ENCODE data around the gene SZRD1. TPM values are rescaled to one million over a fixed set of nuclear protein-coding genes. Genes with fewer than 3 reads are reported as not detected.
A peak's percentile ranks its signal among the peaks of the same experiment; 100 is the strongest.

SZRD1 gene
- total and polyA plus RNA-seq, 2 donors (not counting 1 experiment from before 2014, with no cell fraction given) = 92.4 to 110 TPM

DNA sequence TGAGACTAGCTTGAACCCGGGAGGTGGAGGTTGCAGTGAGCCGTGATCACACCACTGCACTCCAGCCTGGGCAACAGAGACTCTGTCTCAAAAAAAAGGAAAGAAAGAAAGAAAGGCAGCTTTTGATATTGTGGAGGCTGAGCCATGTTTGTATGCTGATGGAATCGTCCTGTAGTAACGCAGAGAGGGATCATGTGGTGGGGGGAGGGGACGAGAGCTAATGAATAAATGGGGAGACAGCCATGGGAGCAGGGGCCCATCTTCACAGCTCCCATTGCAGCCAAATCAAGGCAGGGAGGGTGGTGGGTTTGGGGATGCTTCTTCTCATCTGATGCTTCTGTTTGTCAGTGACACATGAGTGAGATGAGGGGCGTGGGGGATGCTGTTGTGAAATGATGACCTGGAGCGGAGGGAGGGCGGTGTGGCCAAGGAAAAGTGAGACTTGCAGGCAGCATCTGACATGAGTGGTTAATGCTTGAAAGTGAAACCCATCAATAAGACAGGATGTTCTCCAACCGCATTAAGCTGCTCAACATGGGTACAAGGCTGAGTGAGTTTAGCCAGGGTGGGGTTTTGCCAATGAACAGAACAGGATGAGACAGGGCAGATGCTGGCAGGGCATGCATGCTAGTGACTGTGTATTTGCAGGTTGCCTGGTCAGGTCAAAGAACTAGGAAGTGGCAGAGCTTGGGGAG is 53.5 kb downstream of the SZRD1 start:
- Histone ChIP-seq H3K36me3 (replicated peaks in 1 of 2; ENCODE audit: control extremely low read depth in 1 of 2, control insufficient read depth in 1 of 2, extremely low read depth in 1 of 2, insufficient read depth in 2 of 2, low read length in 1 of 2) (no peaks in the 10 kb centered on the region), H3K79me2 (ENCODE audit: control insufficient read depth, insufficient read depth, low read length) (no peaks in the 10 kb centered on the region), H2AFZ (ENCODE audit: insufficient read depth, low read depth, low read length, poor library complexity, severe bottlenecking) (peak overlapping the region; percentile 59), H3K4me2 (replicated peaks; ENCODE audit: low read depth, low read length, poor library complexity, severe bottlenecking) (peak overlapping the region; percentile 65), H3K27me3 (replicated peaks in 1 of 4; ENCODE audit: control extremely low read depth in 1 of 4, control insufficient read depth in 3 of 4, insufficient read depth in 4 of 4, low read length in 3 of 4) (no peaks in the 10 kb centered on the region), H3K9me3 (ENCODE audit: control extremely low read depth in 1 of 3, control insufficient read depth in 2 of 3, insufficient read depth in 1 of 3, low read length in 2 of 3) (no peaks in the 10 kb centered on the region), H3K9ac (ENCODE audit: low read length) (peak overlapping the region; percentile 38), H3K4me1 (ENCODE audit: control insufficient read depth in 2 of 2, insufficient read depth in 2 of 2, low read length in 2 of 2) (peaks cover 19 to 26% of the 10 kb centered on the region in 2 donors), H4K20me1 (ENCODE audit: control insufficient read depth, insufficient read depth, low read length, poor library complexity, severe bottlenecking) (no peaks in the 10 kb centered on the region), H3K4me3 (ENCODE audit: control extremely low read depth in 1 of 5, extremely low read depth in 1 of 5, insufficient read depth in 1 of 5, low read depth in 2 of 5, low read length in 4 of 5) (peak overlapping the region in 2 of 5 experiments; percentile 9 to 44), H3K27ac (ENCODE audit: low read length in 2 of 2) (peak overlapping the region; percentile 25 to 74)
- intact Hi-C loops (cut with micrococcal nuclease) = loop anchor here (1.0 kb wide), 2 partner anchors 20 to 53 kb away; partner anchors contain the start of genes NECAP2 and SZRD1
- Mint-ChIP-seq H3K27me3 (no peaks in the 10 kb centered on the region), H3K4me3 (peak overlapping the region; percentile 57), H3K4me1 (peaks cover 26% of the 10 kb centered on the region), H3K9me3 (ENCODE audit: insufficient read depth) (no peaks in the 10 kb centered on the region), H3K27ac (peak overlapping the region; percentile 91)
- ATAC-seq (ENCODE audit: low read depth) (peak; percentile 92), DNase-seq (peak; percentile 78)
- no peak for TF ChIP-seq EZH2 (IDR thresholded peaks at IDR 0.05; ENCODE audit: borderline replicate concordance, insufficient read depth, low read depth, low read length, poor library complexity, severe bottlenecking)
- TF ChIP-seq, protein P1, sequence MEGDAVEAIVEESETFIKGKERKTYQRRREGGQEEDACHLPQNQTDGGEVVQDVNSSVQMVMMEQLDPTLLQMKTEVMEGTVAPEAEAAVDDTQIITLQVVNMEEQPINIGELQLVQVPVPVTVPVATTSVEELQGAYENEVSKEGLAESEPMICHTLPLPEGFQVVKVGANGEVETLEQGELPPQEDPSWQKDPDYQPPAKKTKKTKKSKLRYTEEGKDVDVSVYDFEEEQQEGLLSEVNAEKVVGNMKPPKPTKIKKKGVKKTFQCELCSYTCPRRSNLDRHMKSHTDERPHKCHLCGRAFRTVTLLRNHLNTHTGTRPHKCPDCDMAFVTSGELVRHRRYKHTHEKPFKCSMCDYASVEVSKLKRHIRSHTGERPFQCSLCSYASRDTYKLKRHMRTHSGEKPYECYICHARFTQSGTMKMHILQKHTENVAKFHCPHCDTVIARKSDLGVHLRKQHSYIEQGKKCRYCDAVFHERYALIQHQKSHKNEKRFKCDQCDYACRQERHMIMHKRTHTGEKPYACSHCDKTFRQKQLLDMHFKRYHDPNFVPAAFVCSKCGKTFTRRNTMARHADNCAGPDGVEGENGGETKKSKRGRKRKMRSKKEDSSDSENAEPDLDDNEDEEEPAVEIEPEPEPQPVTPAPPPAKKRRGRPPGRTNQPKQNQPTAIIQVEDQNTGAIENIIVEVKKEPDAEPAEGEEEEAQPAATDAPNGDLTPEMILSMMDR (IDR thresholded peaks at IDR 0.05) = no peak
- POLR2A ChIA-PET = interaction anchor here (1.0 to 1.3 kb wide), 3 partner anchors 11 to 53 kb away, joined by 3 to 5 read pairs (median 3); partner anchors contain the start of genes NECAP2 and SZRD1
- CTCF ChIA-PET = interaction anchor here (1.0 to 1.5 kb wide), 2 partner anchors 20 to 531 kb away, joined by 4 to 9 read pairs; partner anchors contain the start of gene NECAP2
- 65% methylated on average over 9 of the region's 9 CpGs for WGBS (ENCODE audit: insufficient coverage)

DNA sequence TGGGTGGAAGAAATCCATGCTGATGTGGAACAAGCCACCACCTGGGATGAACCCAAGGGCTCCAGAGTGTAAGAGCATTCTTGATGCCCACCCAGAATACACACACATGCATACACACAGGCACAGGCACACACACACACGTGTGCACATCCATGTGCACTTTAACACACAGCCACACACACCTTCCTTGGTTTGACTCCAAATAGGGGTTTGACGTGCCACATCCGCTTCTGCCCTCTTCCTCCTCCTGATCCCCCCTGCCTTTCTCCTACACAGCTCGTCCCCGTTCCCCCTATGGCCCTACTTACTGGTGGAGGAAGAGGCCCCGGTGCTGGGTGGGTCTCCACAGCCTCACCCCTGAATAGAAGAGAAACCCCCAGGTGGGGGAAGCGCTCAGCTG is 54.2 kb downstream of the SZRD1 start:
- H3K4me2 ChIP-seq (replicated peaks; ENCODE audit: low read depth, low read length, poor library complexity, severe bottlenecking) = peak overlapping the region; percentile 65
- peak overlapping the region in 1 of 5 experiments; percentile 44 for H3K4me3 ChIP-seq (ENCODE audit: control extremely low read depth in 1 of 5, extremely low read depth in 1 of 5, insufficient read depth in 1 of 5, low read depth in 2 of 5, low read length in 4 of 5)
- H3K4me3 Mint-ChIP-seq = peak overlapping the region; percentile 57
- no peaks in the 10 kb centered on the region for H3K36me3 ChIP-seq (replicated peaks in 1 of 2; ENCODE audit: control extremely low read depth in 1 of 2, control insufficient read depth in 1 of 2, extremely low read depth in 1 of 2, insufficient read depth in 2 of 2, low read length in 1 of 2)
- no peaks in the 10 kb centered on the region for H3K79me2 ChIP-seq (ENCODE audit: control insufficient read depth, insufficient read depth, low read length)
- H3K9ac ChIP-seq (ENCODE audit: low read length) = peak overlapping the region; percentile 38
- ChIA-PET CTCF (interaction anchor here (1.5 kb wide), 1 partner anchor 19 kb away, joined by 9 read pairs; the partner anchor contains the start of gene NECAP2), POLR2A (interaction anchor here (1.0 to 1.3 kb wide), 2 partner anchors 10 to 53 kb away, joined by 3 to 5 read pairs; partner anchors contain the start of gene SZRD1)
- H3K27me3 ChIP-seq (replicated peaks in 1 of 4; ENCODE audit: control extremely low read depth in 1 of 4, control insufficient read depth in 3 of 4, insufficient read depth in 4 of 4, low read length in 3 of 4) = no peaks in the 10 kb centered on the region
- H3K9me3 ChIP-seq (ENCODE audit: control extremely low read depth in 1 of 3, control insufficient read depth in 2 of 3, insufficient read depth in 1 of 3, low read length in 2 of 3) = no peaks in the 10 kb centered on the region
- H2AFZ ChIP-seq (ENCODE audit: insufficient read depth, low read depth, low read length, poor library complexity, severe bottlenecking) = peak overlapping the region; percentile 59
- peak overlapping the region; percentile 25 to 74 for H3K27ac ChIP-seq (ENCODE audit: low read length in 2 of 2)
- WGBS (ENCODE audit: insufficient coverage) = 55% methylated on average over 7 of the region's 7 CpGs
- H3K4me1 ChIP-seq (ENCODE audit: control insufficient read depth in 2 of 2, insufficient read depth in 2 of 2, low read length in 2 of 2) = peaks cover 19 to 26% of the 10 kb centered on the region in 2 donors
- ATAC-seq (ENCODE audit: low read depth) (no peak), DNase-seq (no peak)
- H3K27me3 Mint-ChIP-seq = no peaks in the 10 kb centered on the region
- H3K27ac Mint-ChIP-seq = peak overlapping the region; percentile 91
- H3K4me1 Mint-ChIP-seq = peaks cover 26% of the 10 kb centered on the region
- no peak for TF ChIP-seq EZH2 (IDR thresholded peaks at IDR 0.05; ENCODE audit: borderline replicate concordance, insufficient read depth, low read depth, low read length, poor library complexity, severe bottlenecking)
- TF ChIP-seq, protein P1 (IDR thresholded peaks at IDR 0.05) = no peak
- no peaks in the 10 kb centered on the region for H4K20me1 ChIP-seq (ENCODE audit: control insufficient read depth, insufficient read depth, low read length, poor library complexity, severe bottlenecking)
- no peaks in the 10 kb centered on the region for H3K9me3 Mint-ChIP-seq (ENCODE audit: insufficient read depth)
- intact Hi-C loops (cut with micrococcal nuclease) = loop anchor here (1.0 kb wide), 1 partner anchor 19 kb away; the partner anchor contains the start of gene NECAP2

All from B cell (primary cell).